GM20431 (cell line): ENCODE results near the gene SLC4A7.

Source experiments
- in situ Hi-C: fragments of 300-500 bp; cut with MseI, MboI; formaldehyde crosslinking; loops from one replicate; pipeline ENCODE4 v1.15.0; 2020; ENCODE audit warnings: low sequenced_read_pairs; ENCODE audit not compliant: unreplicated experiment

The SLC4A7 gene

DNA sequence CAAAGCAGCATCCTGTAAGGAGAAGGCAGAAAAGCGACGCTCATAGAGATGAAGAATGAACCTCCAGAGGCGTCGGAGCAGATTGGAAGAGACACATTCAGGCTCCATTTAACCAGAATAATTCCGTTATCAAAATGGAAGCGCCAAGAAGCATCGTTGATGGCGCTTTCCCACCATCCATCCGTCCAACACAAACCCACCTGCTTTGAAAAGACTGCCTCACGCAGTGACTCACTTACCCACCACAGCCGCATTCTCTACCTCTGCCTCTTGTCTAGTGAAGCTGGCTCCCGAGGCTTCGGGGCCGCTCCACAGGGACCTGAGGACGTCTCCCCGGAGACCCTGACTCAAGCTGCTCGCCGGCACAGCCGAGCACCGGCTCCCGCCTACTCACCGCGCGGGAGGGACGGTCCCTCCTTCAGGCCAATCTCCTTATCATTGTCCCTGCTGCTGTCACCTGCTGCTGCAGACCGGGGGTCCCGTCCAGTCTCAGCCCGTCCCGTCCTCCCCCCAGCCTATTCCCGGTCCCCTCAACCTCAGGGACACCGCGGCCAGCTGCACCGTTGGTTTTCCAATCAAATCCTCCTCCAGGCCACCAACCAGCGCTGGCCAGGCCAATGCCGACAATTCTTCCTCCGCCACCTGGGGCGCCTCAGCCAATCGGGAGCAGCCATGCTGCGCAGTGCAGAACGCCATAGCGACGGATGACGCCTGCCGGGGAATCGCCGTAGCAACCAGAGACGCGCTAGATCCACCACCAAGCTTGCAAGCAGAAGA lies 115.2 kb downstream of the SLC4A7 start, which contains the start of gene NEK10:
Gene NEK10, minus strand, starts transcription at position 553 of the 777 bp plus-strand sequence. CDS start 16,501 bp downstream, outside the sequence.
- in situ Hi-C loops: no loop called here

DNA sequence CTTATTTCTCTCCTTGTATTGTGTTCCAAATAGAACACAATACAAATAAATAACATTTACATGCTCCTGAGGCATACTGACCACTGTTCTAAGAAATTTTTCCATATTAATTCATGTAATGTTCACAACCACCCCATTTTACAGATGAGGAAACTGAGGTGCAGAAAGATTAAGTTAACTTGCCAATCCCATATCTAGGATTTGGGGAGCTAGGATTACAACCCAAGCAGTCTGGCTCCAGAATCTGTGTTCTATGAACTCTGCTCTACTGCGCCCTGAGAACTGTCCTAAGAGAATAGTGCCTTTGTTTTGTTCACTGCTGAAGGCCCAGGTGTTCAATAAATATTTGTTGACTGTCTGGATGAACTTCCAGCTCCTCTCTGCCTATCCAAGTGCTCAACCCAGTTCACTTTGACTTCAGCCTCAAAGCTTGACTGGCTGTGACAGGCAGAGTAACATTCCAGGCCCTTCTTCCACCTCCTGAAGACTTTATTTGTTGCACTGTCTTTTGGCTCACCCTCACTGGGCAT lies 118.1 kb downstream of the SLC4A7 start:
- in situ Hi-C loops: no loop called here

DNA sequence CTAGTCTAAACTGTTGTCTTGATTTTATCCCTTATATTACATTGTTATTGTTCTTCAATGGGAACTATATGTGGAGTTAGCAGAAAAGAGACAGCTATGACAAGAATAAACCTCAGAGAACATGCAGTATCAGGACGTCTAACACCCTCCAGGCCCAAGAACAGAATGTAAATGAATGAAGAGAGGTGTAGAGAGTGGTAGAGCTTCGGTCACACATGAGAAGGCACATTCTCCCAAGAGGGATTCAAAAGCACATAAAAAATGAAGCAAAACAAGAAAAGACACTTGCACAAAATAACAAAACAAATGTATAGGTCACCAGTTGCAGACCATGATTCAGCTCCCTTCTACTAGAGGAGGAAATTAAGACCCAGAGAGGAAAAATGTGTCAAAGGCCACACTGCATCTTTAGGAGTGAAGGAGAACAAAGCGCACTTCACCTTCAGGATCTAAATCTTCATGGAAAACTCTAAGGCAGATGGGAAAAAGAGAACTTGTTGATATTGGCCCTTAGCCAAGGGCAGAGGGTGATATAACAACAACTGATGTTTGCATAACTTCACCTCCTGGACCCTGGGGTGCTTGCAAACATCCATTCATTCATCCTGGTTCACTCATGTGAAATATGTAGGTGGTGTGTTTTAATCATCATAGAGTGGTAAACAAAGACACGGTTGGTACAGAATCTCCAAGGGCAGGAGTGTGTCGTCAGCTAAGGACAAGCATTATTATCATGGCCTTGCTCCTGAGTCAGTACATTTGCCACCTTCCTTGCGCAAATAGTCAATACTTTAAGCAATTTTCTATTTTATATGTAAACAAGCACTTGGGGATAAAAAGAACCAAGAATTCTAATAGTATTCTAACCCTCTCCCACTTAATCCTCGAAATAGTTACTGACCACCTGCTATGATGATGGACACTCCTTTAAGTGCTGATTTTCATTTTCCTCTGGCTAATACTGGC lies 123.8 kb downstream of the SLC4A7 start:
- in situ Hi-C loops: no loop called here

DNA sequence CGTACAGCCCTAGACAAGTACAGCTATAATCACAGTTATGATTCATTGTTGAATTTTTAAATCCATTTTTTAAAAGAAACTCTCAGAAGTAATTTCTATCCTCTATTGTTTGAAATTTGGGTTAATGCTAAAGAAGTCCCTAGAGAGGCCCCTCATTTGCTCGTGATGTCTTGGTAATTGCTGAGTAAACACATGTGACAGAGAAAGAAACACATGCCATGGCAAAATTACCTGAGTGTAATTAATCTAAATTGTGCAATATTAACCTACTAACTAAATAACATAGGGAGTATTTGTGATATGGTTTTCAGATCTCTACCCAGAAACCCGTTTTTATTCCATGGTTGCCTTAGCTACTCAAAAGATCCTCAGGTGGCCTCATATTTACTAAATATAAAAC lies 125.8 kb downstream of the SLC4A7 start:
- in situ Hi-C loops: no loop called here

DNA sequence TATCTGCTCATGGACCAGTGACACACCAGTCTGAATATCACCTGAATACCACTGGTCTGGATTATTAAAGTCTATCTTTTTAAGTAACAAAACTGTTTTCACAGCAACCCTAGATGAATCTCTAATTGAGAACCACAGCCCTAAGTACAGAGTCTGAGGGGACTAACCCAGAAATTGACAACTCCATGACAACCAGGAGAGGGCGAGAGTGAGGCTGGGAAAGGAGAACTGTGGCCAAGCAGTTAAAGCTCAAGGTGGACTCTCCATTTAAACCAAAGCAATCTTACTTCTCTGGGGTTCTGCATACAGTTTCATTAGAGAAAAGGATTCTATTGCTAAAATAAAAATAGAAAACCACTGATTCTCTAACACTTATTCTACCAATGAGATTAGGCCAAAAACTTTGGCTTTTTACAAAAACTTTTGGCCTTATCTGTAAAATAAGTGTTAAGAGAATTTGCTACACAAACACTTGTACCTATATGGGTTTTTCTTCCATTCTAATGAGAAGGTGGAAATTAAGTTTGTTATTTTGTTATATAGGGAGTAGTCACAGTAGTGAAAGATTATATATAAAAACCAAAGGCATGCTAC lies 126.4 kb downstream of the SLC4A7 start:
- in situ Hi-C loops: no loop called here

DNA sequence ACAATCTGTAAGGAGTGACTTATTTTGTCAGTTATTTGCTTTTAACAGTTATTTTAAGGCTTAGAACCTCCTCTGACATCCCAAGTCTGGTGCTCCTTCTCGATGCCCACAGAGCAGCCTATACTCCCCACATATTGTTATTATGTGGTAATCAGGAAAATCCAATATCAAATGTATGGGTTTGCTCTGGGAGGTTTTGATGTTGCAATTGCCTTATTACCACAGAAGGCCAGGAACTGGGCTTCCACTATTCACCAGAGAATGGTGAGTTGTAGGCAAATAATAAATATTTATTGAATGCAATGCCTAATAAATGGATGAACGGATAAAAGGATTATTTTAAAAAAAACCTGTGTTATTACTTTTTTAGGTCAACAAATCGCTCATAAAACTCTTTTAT lies 127.2 kb downstream of the SLC4A7 start:
- in situ Hi-C loops: no loop called here

DNA sequence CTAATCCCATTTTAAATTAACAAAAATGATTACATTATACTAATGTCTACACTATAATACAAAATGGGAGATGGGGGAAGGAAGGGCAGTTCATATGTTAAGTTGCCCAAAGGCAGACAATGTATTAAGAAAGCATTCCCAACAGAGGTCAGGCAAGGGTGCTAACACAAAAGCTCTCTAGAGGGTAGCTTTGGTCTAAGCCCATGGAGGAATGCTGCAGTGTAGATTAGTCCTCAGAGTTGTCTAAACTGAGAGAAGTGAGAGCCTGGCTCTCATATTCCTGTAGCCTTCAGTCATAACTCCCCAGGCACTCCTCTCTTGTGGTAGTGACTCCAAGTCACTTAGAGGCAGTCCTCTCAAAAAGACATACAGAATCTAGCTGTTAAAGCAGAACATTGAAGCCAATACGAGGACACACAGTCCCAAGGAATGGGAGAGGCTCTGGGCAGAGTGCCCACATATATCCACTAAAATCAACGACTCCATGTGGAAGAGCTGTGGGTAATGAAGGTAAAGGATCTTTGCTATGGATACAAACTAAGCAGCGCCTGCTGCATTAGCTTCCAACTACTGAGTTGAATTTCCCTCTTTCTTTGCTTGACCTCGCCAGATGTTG lies 129.5 kb downstream of the SLC4A7 start:
- in situ Hi-C loops: no loop called here

DNA sequence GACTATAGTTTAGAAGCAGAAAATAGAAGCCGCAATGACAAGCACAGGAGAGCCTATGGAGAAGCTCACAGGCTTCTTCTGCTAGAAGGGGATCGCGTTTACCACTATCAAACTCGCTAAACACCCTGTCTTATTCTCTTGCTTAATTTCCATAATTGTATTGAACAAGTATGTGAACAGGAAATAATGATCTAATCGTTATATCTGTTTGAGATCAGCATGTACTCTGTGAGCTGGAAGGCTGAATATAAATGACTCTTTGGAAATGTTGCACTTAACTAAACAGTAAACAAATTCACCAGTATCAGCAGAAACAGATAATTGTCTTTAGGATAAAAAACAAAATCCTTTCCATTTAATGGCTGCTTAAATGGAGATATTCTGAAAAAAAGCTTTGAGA lies 130.0 kb downstream of the SLC4A7 start:
- in situ Hi-C loops: no loop called here

DNA sequence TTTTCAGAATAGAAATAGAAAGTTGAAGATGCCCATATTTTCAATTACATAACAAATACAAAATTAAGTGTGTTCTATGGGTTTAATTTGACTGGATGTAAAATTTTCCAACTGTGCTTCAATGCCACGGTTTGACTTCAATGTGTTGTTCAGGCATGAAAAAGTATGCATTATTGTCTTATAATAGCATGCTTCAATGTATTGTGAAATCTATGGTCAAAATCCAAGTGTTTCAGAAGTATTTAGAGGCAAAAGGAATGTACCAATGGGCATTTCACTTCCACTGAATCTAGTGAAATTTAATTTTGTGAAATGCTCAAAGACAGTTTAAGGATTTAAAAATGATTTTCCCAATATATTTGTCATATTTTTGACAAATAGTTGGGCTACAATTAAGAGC lies 131.0 kb downstream of the SLC4A7 start:
- in situ Hi-C loops: no loop called here

DNA sequence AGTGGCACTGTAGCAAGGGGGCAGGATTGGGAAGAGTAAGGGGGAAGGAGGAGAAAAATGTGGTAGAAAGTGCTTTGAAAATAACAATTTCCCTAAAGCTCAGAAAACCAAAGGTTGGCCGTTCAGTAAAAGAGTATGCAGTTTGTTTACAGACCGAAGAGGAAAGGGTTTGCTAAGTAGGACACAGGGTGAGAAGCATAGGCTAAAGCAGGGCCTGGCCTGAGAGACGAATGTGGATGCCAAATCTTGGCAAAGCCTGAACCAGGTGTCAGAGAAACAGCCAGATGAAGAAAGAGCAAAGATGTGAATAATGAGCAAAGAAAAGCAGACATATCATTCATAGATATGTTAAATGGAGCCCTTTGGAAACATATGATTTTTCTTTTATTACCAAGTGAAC lies 132.1 kb downstream of the SLC4A7 start:
- in situ Hi-C loops: no loop called here

DNA sequence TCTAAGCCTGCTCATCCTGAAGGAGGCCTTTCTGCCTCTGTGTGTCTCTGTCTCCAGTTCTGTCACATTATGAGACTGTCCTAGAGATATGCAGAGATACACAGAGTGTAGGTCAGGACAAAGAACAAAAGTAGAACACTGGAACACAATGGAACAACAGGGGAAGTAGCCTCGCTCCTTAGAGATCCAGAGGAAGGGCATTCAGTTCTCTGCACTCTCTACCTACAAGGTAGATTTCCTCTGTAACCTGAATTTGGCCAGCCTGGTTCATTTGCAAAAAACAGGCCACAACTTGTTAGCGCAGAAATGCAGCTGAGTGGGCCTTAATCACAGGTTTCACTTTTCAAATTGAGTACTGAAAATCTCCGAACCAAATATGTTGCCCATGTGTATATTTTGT lies 134.4 kb downstream of the SLC4A7 start:
- in situ Hi-C loops: no loop called here

DNA sequence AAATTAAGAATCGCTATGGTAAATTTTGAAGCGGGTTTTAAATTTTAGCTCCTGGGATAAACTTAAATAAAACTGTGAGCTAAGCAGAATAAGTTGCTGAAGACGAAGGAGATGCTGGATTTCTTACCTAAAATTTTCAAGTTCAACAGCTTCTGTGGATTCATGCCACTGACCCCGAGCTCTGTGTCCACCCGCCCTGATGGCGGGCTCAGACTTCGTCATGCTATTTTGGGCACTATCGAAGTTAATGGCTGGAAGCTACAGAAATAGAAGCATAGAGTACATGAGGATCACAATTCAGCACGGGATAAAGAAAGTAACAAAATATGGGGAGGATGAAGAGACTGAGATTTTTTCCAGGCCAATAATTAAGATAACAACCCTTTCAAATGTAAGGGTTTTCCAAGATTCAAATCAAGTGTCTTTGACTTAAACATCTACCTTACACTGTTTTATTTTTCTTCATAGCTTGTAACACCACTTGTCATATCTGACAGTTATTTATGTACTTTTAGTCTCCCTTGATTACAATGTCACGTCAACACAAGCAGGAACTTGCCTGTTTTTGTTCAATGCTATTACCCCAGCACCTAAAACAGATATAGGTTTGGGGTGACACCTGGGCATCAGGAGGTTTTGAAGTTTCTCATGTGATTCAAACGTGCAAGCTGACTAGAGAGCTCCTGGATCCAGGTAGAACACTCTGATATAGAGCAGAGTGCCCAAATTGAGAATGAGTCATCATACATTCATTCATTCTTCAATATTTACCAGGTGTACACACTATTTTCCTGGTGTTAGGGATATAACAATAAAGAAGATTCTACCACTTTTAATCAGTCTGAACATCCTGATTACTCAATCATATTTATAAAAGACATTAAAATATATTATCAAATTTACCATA lies 138.0 kb downstream of the SLC4A7 start:
- in situ Hi-C loops: no loop called here

DNA sequence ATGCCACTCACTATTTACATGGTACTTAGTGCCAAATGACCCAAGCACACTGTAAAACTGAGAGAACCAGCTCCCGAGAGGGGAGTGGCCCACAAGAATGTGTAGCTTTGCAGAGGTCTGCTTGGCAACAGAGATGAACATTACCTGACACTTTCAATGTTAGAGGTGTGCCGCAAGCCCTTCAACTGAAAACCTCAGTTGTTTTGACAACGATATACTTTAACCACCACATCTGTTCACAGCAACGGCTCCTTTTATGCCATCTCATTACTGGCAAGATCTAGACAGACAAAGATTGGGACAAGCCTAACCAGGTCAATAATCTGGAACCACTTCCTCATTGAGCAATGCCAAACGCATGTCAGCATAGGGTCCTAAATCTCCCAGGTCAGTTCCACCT lies 138.7 kb downstream of the SLC4A7 start:
- in situ Hi-C loops: no loop called here

DNA sequence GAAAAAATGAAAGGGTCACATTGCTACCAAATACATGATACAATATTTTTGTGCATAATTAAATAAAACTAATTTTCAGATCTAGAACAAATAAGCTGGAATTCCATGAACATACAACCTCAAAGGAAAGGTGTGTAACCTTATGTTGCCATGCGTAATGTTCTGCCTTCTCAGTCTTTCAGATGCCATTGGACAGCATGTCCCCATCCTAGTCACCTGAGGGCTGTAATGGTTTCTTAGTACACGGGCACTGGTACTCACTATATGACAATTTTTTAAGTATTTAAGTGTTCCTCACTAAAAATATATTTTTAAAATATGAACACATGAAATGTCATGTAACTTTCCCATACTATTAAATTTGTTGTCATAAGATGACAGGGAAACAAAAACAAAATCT lies 139.1 kb downstream of the SLC4A7 start:
- in situ Hi-C loops: no loop called here

DNA sequence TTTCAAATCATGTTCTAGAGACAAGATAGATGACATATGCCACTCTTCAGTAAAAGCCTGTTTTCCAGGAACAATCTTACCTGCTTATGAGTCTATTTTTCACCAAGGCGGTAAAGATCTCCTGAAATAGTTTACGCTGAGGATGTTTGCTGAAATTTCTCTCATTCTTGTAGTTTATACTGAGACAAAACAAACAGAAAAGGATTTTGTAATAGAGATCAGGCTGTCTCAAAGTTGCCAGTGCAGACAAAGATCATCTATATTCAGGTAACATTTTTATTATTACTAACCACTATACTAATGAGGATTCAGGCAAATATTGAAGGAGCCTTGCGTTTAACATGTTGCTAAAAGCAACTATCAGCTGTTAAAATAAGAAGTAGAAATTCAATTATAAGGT lies 140.0 kb downstream of the SLC4A7 start:
- in situ Hi-C loops: no loop called here

DNA sequence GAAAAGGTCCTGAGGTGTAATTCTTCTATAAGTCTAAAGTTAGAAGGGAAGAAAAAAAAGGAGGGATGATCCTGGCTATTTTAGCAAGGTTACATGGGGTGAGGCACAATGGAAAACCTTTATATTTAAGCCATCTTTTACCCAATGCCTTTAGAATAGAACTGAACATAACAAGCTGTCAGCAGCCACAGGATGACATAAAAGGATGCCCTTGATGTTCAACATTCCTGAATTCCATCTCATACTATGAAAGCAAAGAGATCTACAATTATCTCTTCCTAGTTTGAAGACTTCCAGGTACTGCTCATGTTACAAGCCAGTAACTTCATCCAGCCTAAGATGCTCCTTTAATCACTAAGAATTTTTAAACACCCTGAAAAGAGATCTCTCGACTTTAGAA lies 141.9 kb downstream of the SLC4A7 start:
- in situ Hi-C loops: no loop called here

DNA sequence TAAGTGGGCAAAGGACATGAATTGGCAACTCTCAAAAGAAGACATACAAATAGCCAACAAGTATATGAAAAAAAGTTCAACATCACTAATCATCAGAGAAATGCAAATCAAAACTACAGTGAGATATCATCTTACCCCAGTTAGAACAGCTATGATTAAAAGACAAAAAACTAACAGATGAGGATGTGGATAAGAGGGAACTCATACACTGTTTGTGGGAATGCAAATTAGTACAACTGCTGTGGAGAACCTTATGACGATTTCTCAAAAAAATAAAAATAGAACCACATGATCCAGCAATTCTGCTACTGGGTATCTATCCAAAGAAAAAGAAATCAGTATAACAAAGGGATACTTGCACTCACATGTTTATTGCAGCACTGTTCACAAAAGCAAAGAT lies 143.7 kb downstream of the SLC4A7 start:
- in situ Hi-C loops: no loop called here

DNA sequence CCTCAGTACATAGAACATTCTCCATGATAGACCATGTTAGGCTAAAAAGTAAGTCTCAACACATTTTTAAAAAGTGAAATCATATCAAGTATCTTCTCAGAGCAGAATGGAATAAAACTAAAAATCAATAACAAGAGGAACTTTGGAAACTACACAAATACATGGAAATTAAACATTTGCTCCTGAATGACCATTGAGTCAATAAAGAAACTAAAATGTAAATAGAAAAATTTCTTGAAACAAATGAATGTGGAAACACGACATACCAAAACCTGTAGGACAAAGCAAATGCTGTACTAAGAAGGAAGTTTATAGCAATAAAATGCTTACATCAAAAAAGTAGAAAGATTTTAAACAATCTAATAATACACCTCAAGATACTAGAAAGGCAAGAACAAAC lies 148.6 kb downstream of the SLC4A7 start:
- in situ Hi-C loops: no loop called here

DNA sequence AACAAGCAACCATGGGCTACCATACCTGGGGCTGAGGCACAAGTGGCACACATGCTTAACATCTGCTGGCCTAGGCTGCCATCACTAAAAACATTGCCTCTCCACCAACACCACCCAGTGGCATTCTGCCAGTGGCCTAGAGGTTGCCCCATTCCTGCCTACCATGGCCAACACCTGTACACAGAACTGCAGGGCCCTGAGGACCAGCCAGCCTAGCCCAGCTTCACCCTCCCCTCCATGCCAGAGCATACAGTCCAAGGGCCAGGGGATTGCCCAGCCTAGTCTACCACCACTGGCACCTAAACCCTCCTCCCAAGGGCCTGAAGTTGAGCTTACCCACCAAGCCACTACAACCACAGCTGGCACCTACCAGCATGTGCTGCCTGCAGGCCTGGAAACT lies 150.3 kb downstream of the SLC4A7 start:
- in situ Hi-C loops: no loop called here
